ENCODE data around the gene DGKZ.

The DGKZ gene

DNA sequence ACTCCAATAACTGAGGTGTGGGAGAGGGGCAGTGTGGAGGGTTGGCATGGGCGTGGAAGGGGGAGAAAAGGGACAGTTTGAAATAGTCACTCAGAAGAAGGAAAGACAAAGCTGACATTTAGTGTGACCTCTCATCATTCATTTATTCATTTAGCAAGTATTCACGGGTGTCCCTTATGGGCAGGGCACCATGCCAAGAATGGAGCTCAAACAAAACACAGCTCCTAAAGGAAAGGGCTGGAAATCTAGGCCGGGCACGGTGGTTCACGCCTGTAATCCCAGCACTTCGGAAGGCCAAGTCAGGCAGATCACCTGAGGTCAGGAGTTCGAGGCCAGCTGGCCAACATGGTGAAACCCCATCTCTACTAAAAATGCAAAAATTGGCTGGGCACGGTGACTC lies 19.4 kb upstream of the DGKZ start:
- DNase-seq, result no peak

DNA sequence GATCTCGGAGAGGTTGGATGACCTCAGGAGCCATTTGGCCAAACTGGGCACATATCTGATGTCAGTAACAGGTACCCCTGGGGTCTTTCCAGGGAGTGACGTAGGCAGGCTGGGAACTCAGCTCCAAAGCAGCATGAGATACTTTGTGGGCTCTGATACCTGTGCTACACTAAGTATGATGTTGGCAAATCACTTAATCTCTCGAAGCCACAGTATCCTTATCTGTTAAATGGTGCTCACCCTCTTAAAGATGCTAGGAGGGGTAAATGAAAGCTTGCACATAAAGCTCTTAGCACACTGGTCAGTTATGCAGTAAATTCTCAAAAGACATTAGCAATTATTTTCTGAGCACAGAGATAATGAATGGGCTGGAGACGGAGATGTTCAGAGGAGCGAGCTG lies 17.1 kb upstream of the DGKZ start:
- DNase-seq, result no peak

DNA sequence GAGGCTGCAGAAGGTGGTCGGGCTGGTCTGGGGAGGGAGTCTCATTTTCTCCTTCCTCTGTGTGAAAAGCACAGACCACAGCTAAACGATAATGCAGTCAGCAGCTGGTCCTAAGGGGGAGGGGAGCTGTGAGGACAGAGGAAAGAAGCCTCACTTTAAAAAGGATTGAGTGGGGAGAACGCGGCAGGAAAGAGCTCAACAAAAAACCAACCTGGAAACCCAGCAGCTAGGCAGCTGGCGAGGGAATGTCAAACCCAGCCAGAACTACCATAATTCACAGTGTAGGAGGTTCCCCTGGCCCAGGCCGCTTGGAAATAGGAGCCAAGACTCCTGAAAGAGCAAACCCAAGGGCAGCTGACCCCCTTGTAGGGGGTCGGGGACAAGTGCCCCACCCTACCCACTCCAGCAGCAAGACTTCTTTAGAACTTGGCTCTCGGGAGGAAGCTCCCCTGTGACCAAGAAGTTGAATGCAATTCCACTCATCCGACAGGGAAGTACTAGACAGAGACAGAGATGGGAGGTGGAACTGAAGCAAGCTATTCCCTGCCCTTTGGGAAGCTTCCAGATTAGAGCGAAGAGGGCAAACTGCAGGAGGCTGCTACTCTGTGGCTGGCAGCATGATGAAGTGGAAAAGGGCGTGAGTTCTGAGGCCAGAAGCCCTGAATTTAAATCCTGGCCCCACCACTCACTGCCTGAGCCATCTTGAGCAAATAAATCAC lies 16.5 kb upstream of the DGKZ start:
- peak in 3 of 56 donors; percentile 13 to 28 (median 28) for DNase-seq

DNA sequence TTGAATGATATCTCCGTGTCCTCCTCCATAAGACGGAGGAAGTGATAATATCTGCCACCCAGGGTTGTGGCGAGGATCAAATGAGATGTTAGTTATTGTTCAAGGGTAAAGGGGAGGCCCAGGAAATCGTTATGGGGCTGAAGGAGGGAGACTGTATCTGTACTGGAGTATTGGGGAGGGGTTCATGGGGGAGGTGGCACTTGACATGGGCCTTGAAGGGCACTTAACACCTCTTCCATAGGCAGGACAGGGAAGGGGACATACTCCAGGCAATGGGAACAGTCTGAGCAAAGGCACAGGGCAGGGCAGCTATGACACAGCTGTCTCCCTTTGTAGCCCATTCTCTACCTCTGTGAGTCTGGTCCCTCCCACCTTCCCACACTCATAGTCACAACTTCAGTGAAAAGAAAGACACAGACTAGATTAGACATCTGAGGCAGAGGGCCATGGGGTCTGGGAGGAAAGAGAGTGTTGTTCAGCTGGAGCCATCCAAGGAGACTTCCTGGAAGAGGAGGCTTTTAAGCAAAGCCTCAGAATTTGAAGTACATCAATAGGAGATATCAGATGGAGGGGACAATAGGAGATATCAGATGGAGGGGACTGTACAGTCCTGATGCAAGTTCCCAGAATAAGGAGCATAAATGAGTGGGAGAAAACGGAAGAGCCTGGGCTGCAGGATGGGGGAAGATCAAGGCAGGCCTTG lies 15.8 kb upstream of the DGKZ start:
- no peak for DNase-seq

DNA sequence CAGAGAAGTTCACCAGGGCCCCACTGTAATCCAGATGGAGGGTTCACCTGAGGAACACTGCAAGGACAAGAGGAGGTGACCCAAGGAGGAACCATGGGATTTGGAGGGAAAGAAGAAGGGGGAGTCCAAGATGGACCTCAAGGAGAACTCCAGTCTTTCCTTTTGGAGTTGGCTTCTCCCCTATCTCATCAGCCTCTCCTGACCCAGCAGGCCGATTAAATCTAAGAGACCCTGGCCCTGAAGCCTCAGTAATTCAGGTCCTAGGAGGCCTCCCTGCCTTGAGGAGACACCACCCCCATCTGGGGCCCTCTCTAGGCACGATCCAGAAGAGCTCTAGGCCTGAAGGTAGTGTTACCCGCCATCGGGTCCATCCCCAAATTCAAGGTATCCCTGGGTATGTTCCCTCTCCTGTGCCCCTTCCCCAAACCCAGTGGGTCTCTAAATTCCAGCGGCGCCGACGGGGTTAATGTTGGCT lies 15.1 kb upstream of the DGKZ start:
- no peak for DNase-seq

DNA sequence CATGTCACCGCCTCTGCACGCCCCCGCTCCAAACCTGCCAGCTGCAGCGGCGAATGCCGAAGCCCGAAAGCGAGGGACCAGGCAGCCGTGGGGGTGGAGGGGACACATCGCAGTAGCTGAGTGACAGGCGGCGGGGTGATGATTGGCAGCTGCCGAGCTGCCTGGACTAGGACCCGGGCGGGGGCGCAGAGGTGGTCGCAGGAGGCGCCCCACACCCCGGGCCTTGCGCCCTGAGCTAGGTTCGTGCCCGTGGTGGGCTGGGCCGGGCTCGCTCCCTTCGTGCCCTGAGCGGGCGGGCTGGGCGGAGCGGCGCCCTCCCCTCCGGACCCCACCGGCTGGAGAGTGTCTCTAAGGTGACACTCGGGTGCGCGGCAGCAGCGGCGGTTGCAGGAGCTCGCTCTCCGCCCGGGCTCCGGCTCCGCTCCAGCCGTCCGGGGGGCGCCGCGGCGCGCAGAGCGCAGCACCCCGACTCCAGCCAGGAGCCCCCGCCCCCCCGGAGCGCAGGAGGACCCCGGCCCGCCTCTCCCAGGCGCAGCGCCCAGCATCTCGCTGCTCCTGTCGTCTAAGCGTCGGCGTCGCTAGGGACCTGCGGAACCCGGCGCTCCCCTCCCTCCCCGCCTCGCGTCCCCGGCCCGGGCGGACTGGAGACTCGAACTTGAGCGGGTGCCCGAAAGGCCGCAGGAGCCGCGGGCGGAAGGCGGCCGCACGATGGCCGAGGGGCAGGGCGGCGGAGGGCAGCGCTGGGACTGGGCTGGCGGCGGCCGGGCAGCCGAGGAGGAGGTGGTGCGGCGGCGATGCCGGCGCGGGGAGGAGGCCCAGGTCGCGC lies 14.5 kb upstream of the DGKZ start:
- DNase-seq, result peak in 14 of 56 donors; percentile 20 to 77 (median 40)

DNA sequence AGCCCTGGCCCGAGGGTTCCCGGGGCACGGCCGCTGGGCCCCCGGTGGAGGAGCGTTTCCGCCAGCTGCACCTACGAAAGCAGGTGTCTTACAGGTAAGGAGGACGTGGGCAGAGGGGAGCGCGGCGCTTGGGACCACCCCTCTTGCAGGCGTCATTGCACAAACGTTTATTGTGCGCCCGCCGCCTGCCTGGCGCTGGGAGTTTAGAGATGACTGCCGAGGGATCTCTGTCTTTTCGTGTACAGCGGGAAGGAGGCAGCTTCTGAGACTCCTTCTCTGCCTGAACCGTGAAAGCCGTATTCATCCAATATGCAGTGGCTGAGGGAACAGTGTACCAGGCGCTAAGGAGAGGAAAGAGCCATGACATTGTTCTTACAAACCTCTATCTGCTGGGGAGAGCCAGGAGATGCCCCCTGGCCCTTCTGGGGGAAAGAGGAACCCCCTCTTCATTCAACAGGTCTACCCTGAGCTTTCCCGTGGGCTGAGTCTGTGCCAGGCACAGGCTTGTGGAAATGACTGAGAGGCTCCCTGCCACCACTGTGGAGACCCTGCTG lies 13.8 kb upstream of the DGKZ start:
- DNase-seq, result peak in 23 of 56 donors; percentile 17 to 69 (median 48)

DNA sequence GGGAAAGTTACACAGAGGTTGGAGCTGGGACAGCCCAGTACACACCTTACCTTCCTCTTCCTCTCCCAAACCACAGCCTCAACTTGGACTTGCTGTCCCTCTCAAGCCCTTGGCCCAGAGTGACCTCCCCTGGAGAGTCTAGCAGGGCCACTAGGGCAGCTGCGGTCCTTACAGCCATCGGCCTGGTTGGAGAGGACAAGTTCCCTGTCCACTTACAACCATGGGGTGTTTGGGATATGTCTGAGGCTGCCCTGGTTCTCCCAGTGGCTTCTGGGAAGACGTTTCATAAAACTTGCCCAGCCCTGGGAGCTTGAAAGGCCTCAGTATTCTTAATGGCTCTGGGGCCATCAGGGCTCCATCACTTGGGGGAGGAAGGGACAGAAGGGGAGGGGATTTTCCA lies 13.1 kb upstream of the DGKZ start:
- DNase-seq, result no peak

DNA sequence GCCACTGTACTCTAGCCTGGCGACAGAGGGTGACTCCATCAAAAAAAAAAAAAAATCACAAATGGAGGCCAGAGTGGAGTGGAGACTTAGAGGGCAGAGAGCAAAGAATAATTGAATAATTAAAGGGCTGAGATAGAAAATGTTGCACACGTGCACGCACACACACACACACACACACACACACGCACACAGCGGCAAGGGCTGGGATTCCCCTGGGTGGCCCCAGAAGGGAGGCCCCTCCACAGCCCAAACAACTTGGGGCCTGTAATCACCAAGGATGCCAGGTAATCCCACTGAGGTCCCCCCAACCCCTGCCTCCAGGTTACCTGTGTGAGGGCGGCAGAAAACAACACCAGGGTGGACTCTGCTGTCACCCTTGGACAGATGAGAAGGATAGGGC lies 12.0 kb upstream of the DGKZ start:
- no peak for DNase-seq

DNA sequence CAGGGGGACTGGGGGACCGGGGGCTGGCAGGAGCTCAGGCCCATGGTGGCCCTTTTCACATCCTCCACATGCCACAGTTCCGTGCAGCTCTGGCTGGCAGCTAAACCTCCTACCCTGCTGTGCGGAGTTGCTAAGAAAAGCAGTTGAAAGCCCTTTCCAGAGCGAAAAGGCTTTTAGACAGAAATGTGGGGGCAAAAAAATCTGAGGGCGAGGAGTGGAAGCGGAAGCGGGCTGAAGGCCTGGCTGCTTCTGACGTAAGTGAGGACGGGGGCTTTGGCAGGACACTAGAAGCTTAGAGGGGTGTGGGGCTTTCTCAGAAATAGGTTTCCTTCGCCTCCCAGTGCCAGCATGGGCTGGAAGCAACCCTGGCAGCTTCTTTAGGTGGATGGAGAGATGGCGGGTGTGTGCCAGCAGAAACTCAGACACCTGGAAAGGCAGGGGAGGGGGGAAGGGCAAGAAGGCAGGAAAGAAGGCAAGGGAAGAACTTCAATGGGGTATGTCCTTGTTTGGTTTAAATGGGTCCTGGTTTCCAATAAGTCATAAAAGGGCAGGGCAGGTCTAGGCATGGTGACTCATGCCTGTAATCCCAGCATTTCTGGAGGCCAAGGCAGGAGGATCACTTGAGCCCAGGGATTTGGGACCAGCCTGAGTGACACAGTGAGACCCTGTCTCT lies 11.2 kb upstream of the DGKZ start:
- peak in 39 of 56 donors; percentile 20 to 81 (median 54) for DNase-seq

DNA sequence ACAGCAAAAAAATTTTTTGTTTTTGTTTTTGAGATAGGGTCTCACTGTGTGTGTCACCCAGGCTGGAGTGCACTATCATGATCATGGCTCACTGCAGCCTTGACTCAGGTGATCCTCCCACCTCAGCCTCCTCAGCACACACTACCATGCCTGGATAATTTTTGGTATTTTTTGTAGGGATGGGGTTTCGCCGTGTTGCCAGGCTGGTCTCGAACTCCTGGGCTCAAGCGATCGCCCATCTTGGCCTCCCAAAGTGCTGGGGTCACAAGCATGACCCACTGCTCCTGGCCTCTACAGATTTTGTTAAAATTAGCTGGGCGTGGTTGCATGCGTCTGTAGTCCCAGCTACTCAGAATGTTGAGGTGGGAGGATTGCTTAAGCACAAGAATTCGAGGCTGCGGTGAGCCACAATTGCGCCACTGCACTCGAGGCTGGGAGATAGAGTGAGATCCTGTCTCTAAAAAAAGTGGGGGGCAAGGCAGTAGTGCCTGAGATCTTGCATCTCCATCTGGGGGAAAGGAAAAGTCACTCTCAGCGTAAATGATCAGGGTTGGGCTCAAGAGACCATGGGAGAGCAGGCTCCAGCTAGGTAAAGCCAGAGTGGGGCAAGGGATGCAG lies 10.6 kb upstream of the DGKZ start:
- peak in 1 of 56 donors; percentile 14 for DNase-seq

DNA sequence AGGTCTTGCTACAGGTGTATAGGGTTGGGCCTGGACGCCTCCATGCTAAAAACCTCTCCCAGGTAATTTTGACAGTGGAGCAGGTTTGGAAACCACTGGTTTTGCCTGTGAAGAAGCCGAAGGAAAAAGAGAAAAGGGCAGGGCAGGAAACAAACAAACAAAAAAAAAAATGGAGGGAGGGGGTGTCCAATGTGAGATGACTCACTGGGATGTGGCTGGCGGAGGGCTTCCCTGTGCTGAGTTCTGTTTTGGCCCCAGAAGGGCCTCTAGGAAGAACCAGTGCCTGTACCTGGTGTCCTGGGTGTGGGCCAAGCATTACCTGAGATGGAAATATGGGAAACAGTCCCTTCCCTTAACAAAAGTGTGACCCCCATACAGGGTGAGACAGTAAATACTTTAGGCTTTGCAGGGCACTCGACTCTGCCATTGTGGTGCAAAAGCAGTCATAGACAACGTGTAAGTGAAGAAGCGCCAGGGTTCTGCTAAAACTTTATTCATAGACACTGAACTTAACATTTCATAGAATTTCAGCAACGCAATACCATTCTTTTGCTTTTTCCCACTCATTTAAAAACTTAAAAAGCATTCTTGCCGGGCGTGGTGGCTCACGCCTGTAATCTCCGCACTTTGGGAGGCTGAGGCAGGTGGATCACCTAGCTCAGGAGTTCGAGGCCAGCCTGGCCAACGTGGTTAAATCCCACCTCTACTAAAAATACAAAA lies 9.5 kb upstream of the DGKZ start:
- DNase-seq, result no peak

DNA sequence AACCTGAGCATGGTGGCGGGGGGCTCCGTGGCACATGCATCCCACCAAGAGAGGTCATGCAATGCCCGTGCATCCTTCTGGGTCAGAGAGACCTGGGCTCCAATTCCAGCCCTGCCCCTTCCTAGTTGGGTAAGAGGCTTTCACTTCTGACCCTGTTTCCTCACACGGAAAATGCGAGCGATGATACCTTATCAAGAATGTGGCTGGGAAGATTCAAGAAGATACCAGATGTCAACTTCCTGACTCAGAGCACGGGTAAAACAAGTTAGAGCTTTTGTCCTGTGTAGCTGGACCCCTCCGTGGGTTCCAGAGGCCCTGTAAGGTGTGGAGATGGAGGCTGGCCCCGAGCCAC lies 8.7 kb upstream of the DGKZ start:
- DNase-seq, result no peak

DNA sequence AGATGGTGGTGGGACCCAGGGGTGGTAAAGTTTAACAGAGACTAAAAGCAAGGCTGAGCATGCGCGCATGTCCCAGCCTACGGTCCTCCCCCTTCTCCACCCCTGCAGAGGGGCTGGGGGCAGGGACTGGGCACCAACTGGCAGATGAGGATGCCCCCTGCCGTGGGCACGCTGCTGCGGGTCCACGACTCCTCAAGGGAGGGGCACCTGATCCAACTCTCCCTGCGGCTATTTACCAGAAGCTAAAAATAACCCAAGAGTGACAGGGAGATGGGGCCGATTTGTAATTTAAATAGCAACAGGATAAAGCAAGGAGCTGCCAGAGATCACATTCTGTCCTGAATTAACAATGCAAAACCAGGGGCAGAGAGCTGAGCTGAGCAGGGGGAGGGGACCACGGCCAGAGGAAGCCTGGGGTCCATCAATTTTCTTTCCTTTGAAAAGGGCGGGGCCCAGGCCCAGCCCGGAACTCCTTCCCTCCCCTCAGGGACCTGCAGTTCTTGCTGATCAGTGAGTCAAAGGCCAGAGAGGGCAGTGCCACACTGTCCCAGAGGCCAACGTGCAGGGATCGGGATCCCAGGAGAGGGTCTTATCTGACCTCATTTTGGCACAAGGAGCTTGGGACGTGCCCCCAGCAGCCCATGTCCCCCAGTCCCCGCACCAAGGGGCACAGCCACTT lies 8.1 kb upstream of the DGKZ start:
- peak in 13 of 56 donors; percentile 14 to 56 (median 34) for DNase-seq

DNA sequence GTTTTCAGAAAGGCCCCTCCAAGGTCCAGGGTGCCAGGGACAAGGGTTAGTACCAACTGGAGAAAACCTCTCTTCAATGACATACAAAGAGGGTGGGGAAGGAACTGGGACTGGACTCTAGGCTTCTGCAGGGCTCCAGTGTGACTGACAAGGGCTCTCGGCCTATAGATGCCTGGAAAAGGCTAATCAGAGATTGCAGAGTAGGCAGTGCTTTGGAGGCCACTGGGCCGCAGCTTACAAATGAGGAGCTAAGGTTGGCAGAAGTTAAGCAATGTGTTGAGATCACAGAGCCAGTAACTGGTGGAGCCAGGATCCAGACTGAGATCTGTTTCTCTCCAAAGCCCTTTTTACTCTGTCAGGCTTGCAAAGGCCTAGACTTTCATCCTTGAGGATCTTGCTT lies 7.4 kb upstream of the DGKZ start:
- no peak for DNase-seq

DNA sequence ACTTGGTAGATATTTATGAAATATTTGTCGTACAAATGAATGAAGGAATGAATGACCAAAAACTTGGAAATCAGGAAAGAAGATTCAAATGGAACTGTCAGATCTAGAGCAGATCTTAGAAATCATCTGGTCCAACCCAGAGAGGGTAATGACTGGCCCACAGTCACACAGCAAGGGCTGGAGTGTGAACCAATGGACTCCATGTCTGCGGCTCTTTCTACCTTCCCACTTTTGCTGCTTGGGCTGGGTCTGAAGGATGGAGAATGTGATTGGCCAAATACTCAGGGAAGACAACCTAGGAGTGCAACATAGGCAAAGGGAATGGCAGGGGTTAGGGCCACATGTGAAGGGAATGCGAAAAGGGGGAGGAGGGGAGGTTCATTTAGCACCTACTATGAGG lies 5.8 kb upstream of the DGKZ start:
- no peak for DNase-seq

DNA sequence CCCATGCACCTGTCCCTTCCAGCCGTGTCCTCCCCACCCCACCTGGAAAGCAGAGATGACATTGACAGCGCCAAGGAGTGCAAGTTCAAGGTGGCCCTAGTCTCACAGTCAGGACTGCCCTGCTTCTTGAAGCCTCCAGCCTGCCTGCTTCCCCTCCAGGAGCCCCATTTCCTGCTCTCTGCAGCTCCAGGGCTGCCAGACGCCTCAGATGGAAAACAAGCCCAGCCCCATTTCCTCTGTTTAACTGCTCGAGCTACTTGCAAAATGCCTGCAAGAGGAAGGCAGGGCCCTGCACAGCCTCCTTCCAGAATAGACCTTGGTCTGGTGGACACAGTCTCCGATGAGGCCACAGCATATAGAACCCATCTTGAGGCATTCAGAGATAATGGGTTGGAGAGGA lies 5.0 kb upstream of the DGKZ start:
- DNase-seq, result peak in 3 of 56 donors; percentile 17 to 29 (median 23)

DNA sequence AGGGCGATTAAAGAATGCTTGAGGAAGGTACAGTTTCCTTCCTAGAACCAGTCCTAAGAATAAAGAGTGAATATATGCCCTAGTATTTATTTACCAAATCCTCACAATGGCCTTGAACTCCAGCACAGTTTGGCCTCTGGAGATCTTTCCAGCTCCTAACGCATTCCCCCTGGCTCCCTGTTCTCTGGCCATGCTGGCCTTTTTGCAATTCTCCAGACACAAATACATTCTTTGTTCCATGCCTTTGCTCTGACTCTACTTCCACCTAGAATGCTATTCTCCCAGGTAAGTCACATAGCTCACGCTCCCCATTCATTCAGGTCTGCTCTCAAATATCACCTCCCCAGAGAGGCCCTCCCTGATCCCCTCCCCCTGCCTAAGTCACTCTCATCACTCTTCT lies 3.7 kb upstream of the DGKZ start:
- DNase-seq, result no peak

DNA sequence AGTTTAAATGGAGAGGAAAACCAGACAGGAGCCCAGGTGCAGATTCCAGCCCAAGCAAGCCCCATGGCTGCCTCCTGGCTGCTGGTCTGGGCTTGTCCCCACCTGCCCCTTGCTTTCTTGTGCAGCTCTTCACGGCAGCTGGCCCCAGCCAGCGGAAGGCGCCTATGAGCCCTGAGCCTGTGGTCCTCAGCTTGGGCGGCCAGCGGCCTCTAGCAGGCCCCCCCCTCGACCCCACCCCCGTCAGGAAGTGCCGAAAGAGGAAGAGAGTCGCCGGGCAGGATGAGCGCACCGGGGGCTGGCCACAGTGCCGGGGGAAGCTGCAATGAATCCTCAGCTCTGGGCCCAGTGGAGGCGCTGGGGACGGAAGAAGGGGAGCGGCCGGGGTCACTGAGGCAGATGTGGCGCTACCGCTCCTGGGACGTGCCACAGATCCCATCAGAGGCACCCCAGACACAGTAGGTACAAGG lies 2.1 kb upstream of the DGKZ start:
- peak in 7 of 56 donors; percentile 15 to 44 (median 32) for DNase-seq

All from nucleus accumbens (tissue), 56 donors.